GM19351 (cell line): ENCODE results near the gene CABP2.

ENCODE experiments used
- ATAC-seq: cut with Tn5 transposase; IDR thresholded peaks from one replicate; pipeline ENCODE4 v1.9.1; 2021; ENCODE audit warnings: mild to moderate bottlenecking, moderate library complexity; ENCODE audit not compliant: unreplicated experiment

Gene CABP2

GRCh38 chr11:67508486-67509121 lies 14.6 kb downstream of the CABP2 start:
- ATAC-seq, result peak; percentile 38

- ATAC-seq, result peak; percentile 71
These were observed 15.3 kb downstream of the CABP2 start, which contains the start of gene CDK2AP2 for GRCh38 chr11:67507864-67508485. TSS of gene CDK2AP2 (minus strand) at chr11:67508162. CDS start at chr11:67508082, 80 bp downstream.

- ATAC-seq, result no peak
These were observed 15.9 kb downstream of the CABP2 start for GRCh38 chr11:67507242-67507863.

- no peak for ATAC-seq
These were observed 16.7 kb downstream of the CABP2 start for GRCh38 chr11:67506426-67507051.

GRCh38 chr11:67505605-67506396 lies 17.4 kb downstream of the CABP2 start:
- ATAC-seq, result no peak

- ATAC-seq, result no peak
These were observed 18.2 kb downstream of the CABP2 start, which contains the start of gene PITPNM1 for GRCh38 chr11:67504950-67505581. TSS of gene PITPNM1 (minus strand) at chr11:67505363. CDS start at chr11:67504180, 1,183 bp downstream.

GRCh38 chr11:67504005-67504949 lies 19.0 kb downstream of the CABP2 start:
- no peak for ATAC-seq

- no peak for ATAC-seq
These were observed 19.9 kb downstream of the CABP2 start for GRCh38 chr11:67503119-67504004.

- ATAC-seq, result no peak
These were observed 20.8 kb downstream of the CABP2 start for GRCh38 chr11:67502328-67502979.

- no peak for ATAC-seq
These were observed 21.4 kb downstream of the CABP2 start for GRCh38 chr11:67501854-67502253.

- no peak for ATAC-seq
These were observed 22.2 kb downstream of the CABP2 start for GRCh38 chr11:67500831-67501715.

- ATAC-seq, result no peak
These were observed 22.8 kb downstream of the CABP2 start for GRCh38 chr11:67500484-67500821.

GRCh38 chr11:67499808-67500483 lies 23.3 kb downstream of the CABP2 start:
- no peak for ATAC-seq

- no peak for ATAC-seq
These were observed 24.7 kb downstream of the CABP2 start for GRCh38 chr11:67498544-67498972.

- ATAC-seq, result no peak
These were observed 25.5 kb downstream of the CABP2 start for GRCh38 chr11:67497656-67498291.

GRCh38 chr11:67496113-67496512 lies 27.1 kb downstream of the CABP2 start:
- no peak for ATAC-seq
